ENCODE data around the gene RAPGEF6. TPM values are rescaled to one million over a fixed set of nuclear protein-coding genes. Genes with fewer than 3 reads are reported as not detected.

RAPGEF6 gene
- total RNA-seq, 5 donors from 2014 or later (not counting 1 experiment from before 2014, with no cell fraction given): 82.9 to 122 (median 87.7) TPM

DNA sequence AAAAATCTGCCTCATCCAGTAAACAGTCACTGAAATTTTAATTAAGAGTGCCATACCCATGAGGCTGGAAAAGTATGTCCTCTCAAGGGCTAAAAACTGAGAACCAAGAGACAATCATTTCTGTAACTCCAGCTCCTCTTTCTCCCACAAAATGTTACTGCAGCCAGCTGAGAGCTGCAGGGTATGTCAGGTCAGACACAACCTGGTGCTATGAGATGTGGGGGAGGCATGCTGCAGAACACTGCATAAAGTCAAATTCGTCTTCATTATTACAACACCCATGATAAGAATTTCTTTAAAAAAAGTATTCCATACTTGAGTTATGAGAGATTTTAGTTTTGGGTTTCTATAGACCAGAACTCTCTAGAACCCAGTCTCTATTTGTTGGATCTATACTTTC lies 209.0 kb downstream of the RAPGEF6 start:
- Mint-ChIP-seq H3K27me3 (no peaks in the 10 kb centered on the region), H3K9me3 (no peaks in the 10 kb centered on the region), H3K4me1 (peaks cover 12 to 19% (median 13%) of the 10 kb centered on the region in 3 donors), H3K27ac (peak overlapping the region in 1 of 2 donors; percentile 89), H3K36me3 (peaks cover 44% of the 10 kb centered on the region), H3K4me3 (no peak overlapping the region)
- Histone ChIP-seq H3K4me1 (ENCODE audit: control insufficient read depth in 1 of 2, extremely low read depth in 1 of 2, insufficient read depth in 2 of 2, low read length in 2 of 2) (no peaks in the 10 kb centered on the region), H3K27ac (ENCODE audit: low read length) (no peak overlapping the region), H3K4me3 (ENCODE audit: control insufficient read depth in 1 of 2, extremely low read depth in 1 of 2, low read length in 1 of 2) (no peak overlapping the region), H3K27me3 (replicated peaks in 1 of 2; ENCODE audit: control insufficient read depth in 2 of 2, extremely low read depth in 1 of 2, insufficient read depth in 2 of 2, low read length in 1 of 2) (no peaks in the 10 kb centered on the region), H3K36me3 (ENCODE audit: control insufficient read depth in 2 of 2, extremely low read depth in 1 of 2, insufficient read depth in 1 of 2, low read length in 1 of 2) (peaks cover 23 to 77% of the 10 kb centered on the region in 2 donors), H3K9me3 (no peaks in the 10 kb centered on the region)
- ATAC-seq (replicated peaks in 1 of 4) (no peak), DNase-seq (no peak)
- ChIA-PET CTCF (no interaction called here), POLR2A (interaction anchor here in 1 of 2 donors (0.5 to 0.7 kb wide), 2 partner anchors 15 to 84 kb away, joined by 4 to 10 read pairs; no protein-coding TSS in a partner anchor)
- no CpG with 5 or more reads among the region's 1 CpG for WGBS (ENCODE audit: insufficient coverage)

DNA sequence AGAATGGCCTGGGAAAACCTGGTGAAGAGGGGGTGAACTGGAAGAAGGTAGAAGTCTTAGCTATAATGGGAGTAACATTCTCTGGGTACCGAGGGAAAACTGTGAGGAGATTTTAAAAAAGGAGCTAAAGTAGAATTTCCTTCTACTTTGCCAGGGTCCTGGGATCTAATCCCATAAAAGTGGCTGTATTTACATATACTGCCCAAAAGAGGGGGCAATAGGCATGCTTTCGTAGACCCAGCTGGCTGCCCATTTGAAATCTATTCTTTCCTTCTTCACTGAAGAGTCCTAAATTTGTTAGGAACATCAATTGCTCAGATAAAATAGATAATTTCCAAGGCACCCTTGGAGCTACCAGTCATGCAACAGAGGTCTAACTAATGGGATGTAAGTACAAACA lies 212.0 kb downstream of the RAPGEF6 start:
- no peaks in the 10 kb centered on the region for H3K9me3 Mint-ChIP-seq
- H3K27me3 ChIP-seq (replicated peaks in 1 of 2; ENCODE audit: control insufficient read depth in 2 of 2, extremely low read depth in 1 of 2, insufficient read depth in 2 of 2, low read length in 1 of 2): no peaks in the 10 kb centered on the region
- POLR2A ChIA-PET: interaction anchor here in 1 of 2 donors (0.9 to 1.1 kb wide), 3 partner anchors 9 to 35 kb away, joined by 3 to 4 read pairs (median 3); no protein-coding TSS in a partner anchor
- peaks cover 29% of the 10 kb centered on the region for H3K36me3 Mint-ChIP-seq
- H3K4me3 ChIP-seq (ENCODE audit: control insufficient read depth in 1 of 2, extremely low read depth in 1 of 2, low read length in 1 of 2): no peak overlapping the region
- H3K4me1 ChIP-seq (ENCODE audit: control insufficient read depth in 1 of 2, extremely low read depth in 1 of 2, insufficient read depth in 2 of 2, low read length in 2 of 2): no peaks in the 10 kb centered on the region
- no peak overlapping the region for H3K27ac ChIP-seq (ENCODE audit: low read length)
- no peaks in the 10 kb centered on the region for H3K9me3 ChIP-seq
- H3K36me3 ChIP-seq (ENCODE audit: control insufficient read depth in 2 of 2, extremely low read depth in 1 of 2, insufficient read depth in 1 of 2, low read length in 1 of 2): peaks cover 11 to 52% of the 10 kb centered on the region in 2 donors
- CTCF ChIA-PET: interaction anchor here (0.6 to 2.2 kb wide), 4 partner anchors 9 to 1312 kb away, joined by 3 to 7 read pairs (median 3); no protein-coding TSS in a partner anchor
- ATAC-seq (replicated peaks in 1 of 4) (no peak), DNase-seq (no peak)
- no peak overlapping the region for H3K4me3 Mint-ChIP-seq
- peak overlapping the region; percentile 66 to 76 for H3K27ac Mint-ChIP-seq
- no peaks in the 10 kb centered on the region for H3K27me3 Mint-ChIP-seq
- peaks cover 9 to 25% (median 22%) of the 10 kb centered on the region in 3 donors for H3K4me1 Mint-ChIP-seq
- WGBS (ENCODE audit: insufficient coverage): 100% methylated on average over 1 of the region's 2 CpGs

DNA sequence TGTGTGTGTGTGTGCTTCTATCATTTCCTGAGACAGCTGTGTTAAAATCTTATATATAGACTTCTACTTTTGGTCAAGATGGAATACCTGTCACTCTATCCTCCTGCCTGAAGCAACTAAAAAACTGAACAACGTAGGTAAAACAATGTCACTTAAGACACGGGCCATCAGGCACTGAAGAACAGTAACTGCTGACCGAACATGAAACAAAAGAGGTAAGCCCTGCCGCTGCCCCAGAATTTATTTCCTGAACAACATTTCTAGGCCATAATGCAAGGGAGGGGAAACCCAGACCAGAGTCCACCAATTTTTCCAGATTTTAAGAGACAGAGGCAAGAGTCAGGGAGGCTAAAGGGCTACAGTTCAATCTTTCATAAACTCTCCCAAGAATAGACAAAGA lies 215.2 kb downstream of the RAPGEF6 start:
- POLR2A ChIA-PET: no interaction called here
- no peak overlapping the region for H3K4me3 ChIP-seq (ENCODE audit: control insufficient read depth in 1 of 2, extremely low read depth in 1 of 2, low read length in 1 of 2)
- Mint-ChIP-seq H3K36me3 (peaks cover 14% of the 10 kb centered on the region), H3K27me3 (no peaks in the 10 kb centered on the region), H3K27ac (peak overlapping the region; percentile 78 to 83), H3K4me3 (no peak overlapping the region), H3K9me3 (no peaks in the 10 kb centered on the region), H3K4me1 (peaks cover 29 to 39% (median 34%) of the 10 kb centered on the region in 3 donors)
- H3K27ac ChIP-seq (ENCODE audit: low read length): peak overlapping the region; percentile 3
- no peaks in the 10 kb centered on the region for H3K27me3 ChIP-seq (replicated peaks in 1 of 2; ENCODE audit: control insufficient read depth in 2 of 2, extremely low read depth in 1 of 2, insufficient read depth in 2 of 2, low read length in 1 of 2)
- peaks cover 0 to 24% of the 10 kb centered on the region in 2 donors for H3K36me3 ChIP-seq (ENCODE audit: control insufficient read depth in 2 of 2, extremely low read depth in 1 of 2, insufficient read depth in 1 of 2, low read length in 1 of 2)
- H3K4me1 ChIP-seq (ENCODE audit: control insufficient read depth in 1 of 2, extremely low read depth in 1 of 2, insufficient read depth in 2 of 2, low read length in 2 of 2): peaks cover 2 to 3% of the 10 kb centered on the region in 2 experiments
- ATAC-seq (replicated peaks in 1 of 4) (no peak), DNase-seq (no peak)
- CTCF ChIA-PET: interaction anchor here (0.6 to 2.2 kb wide), 9 partner anchors 38 to 549 kb away, joined by 3 to 11 read pairs (median 5); no protein-coding TSS in a partner anchor
- 49% methylated on average over 4 of the region's 4 CpGs for WGBS (ENCODE audit: insufficient coverage)
- no peaks in the 10 kb centered on the region for H3K9me3 ChIP-seq

DNA sequence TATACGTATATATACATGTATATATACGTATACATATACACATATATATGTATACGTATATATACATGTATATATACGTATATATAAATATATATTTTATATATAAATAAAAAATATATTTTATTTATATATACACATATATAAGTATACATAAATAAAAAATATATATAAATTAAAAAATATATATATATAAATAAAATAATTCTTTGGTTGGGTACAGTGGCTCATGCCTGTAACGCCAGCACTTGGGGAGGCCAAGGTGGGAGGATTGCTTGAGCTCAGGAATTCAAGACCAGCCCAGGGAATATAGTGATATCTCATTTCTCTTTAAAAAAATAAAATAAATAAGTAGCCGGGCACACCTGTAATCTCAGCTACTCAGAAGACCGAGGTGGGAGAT lies 216.2 kb downstream of the RAPGEF6 start:
- ATAC-seq (replicated peaks in 1 of 4): no peak
- no peaks in the 10 kb centered on the region for H3K27me3 ChIP-seq (replicated peaks in 1 of 2; ENCODE audit: control insufficient read depth in 2 of 2, extremely low read depth in 1 of 2, insufficient read depth in 2 of 2, low read length in 1 of 2)
- no peak for DNase-seq
- peaks cover 9 to 10% of the 10 kb centered on the region in 2 experiments for H3K4me1 ChIP-seq (ENCODE audit: control insufficient read depth in 1 of 2, extremely low read depth in 1 of 2, insufficient read depth in 2 of 2, low read length in 2 of 2)
- Mint-ChIP-seq H3K27me3 (no peaks in the 10 kb centered on the region), H3K4me3 (no peak overlapping the region), H3K9me3 (no peaks in the 10 kb centered on the region), H3K27ac (no peak overlapping the region), H3K4me1 (peaks cover 38 to 49% (median 43%) of the 10 kb centered on the region in 3 donors), H3K36me3 (peaks cover 19% of the 10 kb centered on the region)
- POLR2A ChIA-PET: interaction anchor here in 1 of 2 donors (1.1 kb wide), 1 partner anchor 23 kb away, joined by 8 read pairs; no protein-coding TSS in a partner anchor
- no peaks in the 10 kb centered on the region for H3K9me3 ChIP-seq
- H3K4me3 ChIP-seq (ENCODE audit: control insufficient read depth in 1 of 2, extremely low read depth in 1 of 2, low read length in 1 of 2): no peak overlapping the region
- WGBS (ENCODE audit: insufficient coverage): no CpG with 5 or more reads among the region's 7 CpGs
- peaks cover 0 to 20% of the 10 kb centered on the region in 2 donors for H3K36me3 ChIP-seq (ENCODE audit: control insufficient read depth in 2 of 2, extremely low read depth in 1 of 2, insufficient read depth in 1 of 2, low read length in 1 of 2)
- CTCF ChIA-PET: interaction anchor here (0.6 to 2.2 kb wide), 9 partner anchors 11 to 548 kb away, joined by 3 to 11 read pairs (median 4); no protein-coding TSS in a partner anchor
- H3K27ac ChIP-seq (ENCODE audit: low read length): no peak overlapping the region

DNA sequence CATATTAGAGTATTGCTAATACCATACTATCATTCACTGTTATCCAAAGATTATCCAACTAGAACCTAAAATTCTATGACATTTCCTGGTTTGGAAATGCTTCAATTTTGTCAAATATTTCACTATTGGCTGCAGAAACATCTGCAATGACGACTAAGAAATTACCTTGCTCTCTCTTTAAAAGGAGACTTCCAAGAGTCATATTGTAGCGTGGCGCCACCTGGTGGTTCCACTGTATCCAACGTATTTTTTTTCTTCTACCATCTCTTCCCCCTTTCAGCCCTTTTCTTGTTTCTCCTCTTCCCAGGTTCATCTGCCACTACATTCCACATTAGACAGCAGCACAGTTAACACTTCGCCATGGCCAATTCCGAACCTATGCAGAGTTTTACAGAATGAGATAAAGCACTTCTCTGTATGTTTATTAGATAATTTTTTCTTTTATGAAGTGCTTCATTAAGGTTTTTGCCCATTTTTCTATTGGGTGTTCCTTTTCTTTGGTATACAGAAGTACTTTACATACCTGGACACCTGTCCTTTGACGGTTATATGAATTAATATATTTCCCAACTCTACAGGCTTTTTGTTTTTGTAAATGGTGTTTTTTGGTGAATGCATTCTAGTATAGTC lies 217.7 kb downstream of the RAPGEF6 start:
- DNase-seq (peak; percentile 48 to 92 (median 79)), ATAC-seq (replicated peaks in 1 of 4) (peak; percentile 49 to 64 (median 58))
- Mint-ChIP-seq H3K4me3 (peak overlapping the region; percentile 28 to 44 (median 32)), H3K9me3 (no peaks in the 10 kb centered on the region), H3K36me3 (peaks cover 11% of the 10 kb centered on the region), H3K27ac (peak overlapping the region; percentile 87 to 93), H3K4me1 (peaks cover 47 to 52% (median 51%) of the 10 kb centered on the region in 3 donors), H3K27me3 (no peaks in the 10 kb centered on the region)
- H3K27ac ChIP-seq (ENCODE audit: low read length): peak overlapping the region; percentile 4
- peaks cover 9 to 16% of the 10 kb centered on the region in 2 experiments for H3K4me1 ChIP-seq (ENCODE audit: control insufficient read depth in 1 of 2, extremely low read depth in 1 of 2, insufficient read depth in 2 of 2, low read length in 2 of 2)
- peaks cover 0 to 12% of the 10 kb centered on the region in 2 donors for H3K36me3 ChIP-seq (ENCODE audit: control insufficient read depth in 2 of 2, extremely low read depth in 1 of 2, insufficient read depth in 1 of 2, low read length in 1 of 2)
- no peaks in the 10 kb centered on the region for H3K27me3 ChIP-seq (replicated peaks in 1 of 2; ENCODE audit: control insufficient read depth in 2 of 2, extremely low read depth in 1 of 2, insufficient read depth in 2 of 2, low read length in 1 of 2)
- H3K9me3 ChIP-seq: no peaks in the 10 kb centered on the region
- 0% methylated on average over 4 of the region's 7 CpGs for WGBS (ENCODE audit: insufficient coverage)
- POLR2A ChIA-PET: no interaction called here
- no peak overlapping the region for H3K4me3 ChIP-seq (ENCODE audit: control insufficient read depth in 1 of 2, extremely low read depth in 1 of 2, low read length in 1 of 2)
- CTCF ChIA-PET: interaction anchor here in 1 of 2 donors (1.0 to 3.0 kb wide), 2 partner anchors 34 to 546 kb away, joined by 4 to 12 read pairs; no protein-coding TSS in a partner anchor

DNA sequence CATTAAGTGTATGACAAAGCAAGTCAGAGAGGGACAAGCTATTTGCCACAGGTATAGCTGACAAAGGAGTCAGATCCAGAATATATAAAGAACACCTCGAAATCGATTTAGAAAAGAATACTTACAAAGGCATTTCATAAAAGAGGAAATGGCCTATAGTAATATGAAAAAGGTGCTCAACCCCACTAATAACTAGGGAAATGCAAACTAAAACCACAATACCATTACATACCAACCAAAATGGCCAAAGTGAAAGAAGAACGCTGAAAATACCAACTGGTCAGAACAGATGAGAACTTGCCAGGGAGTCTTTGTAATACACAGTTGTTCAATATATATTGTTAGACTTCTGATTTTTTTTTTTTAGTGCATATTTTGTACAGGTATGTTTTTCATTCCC lies 218.3 kb downstream of the RAPGEF6 start:
- Mint-ChIP-seq H3K27ac (peak overlapping the region; percentile 87 to 93), H3K4me3 (peak overlapping the region in 2 of 3 donors; percentile 28 to 42), H3K9me3 (no peaks in the 10 kb centered on the region), H3K36me3 (peaks cover 11% of the 10 kb centered on the region), H3K4me1 (peaks cover 47 to 52% (median 51%) of the 10 kb centered on the region in 3 donors), H3K27me3 (no peaks in the 10 kb centered on the region)
- ATAC-seq (replicated peaks in 1 of 4) (no peak), DNase-seq (no peak)
- no peaks in the 10 kb centered on the region for H3K9me3 ChIP-seq
- no peak overlapping the region for H3K4me3 ChIP-seq (ENCODE audit: control insufficient read depth in 1 of 2, extremely low read depth in 1 of 2, low read length in 1 of 2)
- WGBS (ENCODE audit: insufficient coverage): no CpG with 5 or more reads among the region's 3 CpGs
- H3K27ac ChIP-seq (ENCODE audit: low read length): peak overlapping the region; percentile 4
- H3K27me3 ChIP-seq (replicated peaks in 1 of 2; ENCODE audit: control insufficient read depth in 2 of 2, extremely low read depth in 1 of 2, insufficient read depth in 2 of 2, low read length in 1 of 2): no peaks in the 10 kb centered on the region
- peaks cover 0 to 7% of the 10 kb centered on the region in 2 donors for H3K36me3 ChIP-seq (ENCODE audit: control insufficient read depth in 2 of 2, extremely low read depth in 1 of 2, insufficient read depth in 1 of 2, low read length in 1 of 2)
- H3K4me1 ChIP-seq (ENCODE audit: control insufficient read depth in 1 of 2, extremely low read depth in 1 of 2, insufficient read depth in 2 of 2, low read length in 2 of 2): peaks cover 9 to 16% of the 10 kb centered on the region in 2 experiments
- CTCF ChIA-PET: interaction anchor here in 1 of 2 donors (0.7 to 3.0 kb wide), 4 partner anchors 33 to 546 kb away, joined by 3 to 12 read pairs (median 4); no protein-coding TSS in a partner anchor
- POLR2A ChIA-PET: no interaction called here

All from T-cell (primary cell).